HG02678 (cell line): ENCODE data around the gene PCSK5.

ENCODE experiments used
- ATAC-seq: cut with Tn5 transposase; IDR thresholded peaks from one replicate; pipeline ENCODE4 v1.9.1; 2021; ENCODE audit warnings: mild to moderate bottlenecking, moderate library complexity; ENCODE audit not compliant: unreplicated experiment

Gene PCSK5

DNA sequence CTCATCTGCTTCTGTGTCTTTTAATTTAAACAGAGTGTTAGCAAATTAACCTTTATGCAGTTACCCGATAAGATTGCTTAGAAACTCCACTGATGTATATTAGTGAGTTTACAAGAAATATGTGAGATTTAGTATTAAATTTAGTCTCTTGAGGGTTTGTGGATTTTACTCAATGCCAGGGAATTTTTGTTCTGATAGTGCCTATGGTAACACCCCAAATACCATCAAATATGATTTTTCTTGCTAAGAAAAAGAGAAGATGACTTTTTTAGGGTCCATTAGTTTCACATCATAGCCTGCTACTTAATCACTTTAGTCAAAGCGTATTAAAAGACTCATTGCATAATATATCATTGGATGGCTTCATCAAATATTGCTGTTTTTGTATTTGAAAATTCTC is 224.9 kb downstream of the PCSK5 start:
- no peak for ATAC-seq

GRCh38 chr9:76115982-76116646 is 225.6 kb downstream of the PCSK5 start:
- no peak for ATAC-seq

DNA sequence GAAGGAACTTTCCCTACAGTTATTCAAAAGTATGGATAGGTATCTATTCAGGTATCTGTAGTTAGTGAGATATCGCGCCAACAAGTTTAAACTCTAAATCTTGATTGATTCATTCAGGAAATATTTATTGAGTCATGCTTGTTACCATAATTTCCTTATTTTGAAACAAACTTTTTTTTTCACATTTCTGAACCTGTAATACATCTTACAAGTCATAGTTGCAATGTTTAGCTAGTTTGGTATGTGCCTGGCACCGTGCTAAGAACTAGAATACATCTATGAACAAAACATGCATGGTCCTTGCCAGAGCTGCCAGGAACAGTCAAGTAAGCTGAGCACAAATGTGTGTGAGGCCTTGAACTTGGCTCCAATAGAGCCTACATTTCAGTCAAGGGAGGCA is 226.4 kb downstream of the PCSK5 start:
- ATAC-seq, result no peak

DNA sequence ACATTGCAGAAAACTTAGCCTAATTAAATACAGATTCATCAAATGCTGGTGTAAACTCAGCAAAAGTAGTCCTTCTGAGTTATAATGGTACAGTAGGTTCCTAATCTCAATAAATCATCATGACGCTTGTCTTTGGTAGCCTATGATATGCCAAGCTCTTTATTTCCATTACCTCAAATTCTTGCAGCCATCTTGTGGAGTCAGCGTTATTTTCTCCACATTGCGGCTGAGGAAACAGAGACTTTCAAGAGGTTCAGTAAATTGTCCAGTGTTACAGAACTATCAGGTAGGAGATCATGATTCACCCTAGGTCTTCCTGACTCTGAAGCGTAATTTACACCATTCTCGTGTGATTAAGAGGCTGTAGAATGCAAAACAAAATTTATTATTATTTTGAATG is 237.2 kb downstream of the PCSK5 start:
- no peak for ATAC-seq

DNA sequence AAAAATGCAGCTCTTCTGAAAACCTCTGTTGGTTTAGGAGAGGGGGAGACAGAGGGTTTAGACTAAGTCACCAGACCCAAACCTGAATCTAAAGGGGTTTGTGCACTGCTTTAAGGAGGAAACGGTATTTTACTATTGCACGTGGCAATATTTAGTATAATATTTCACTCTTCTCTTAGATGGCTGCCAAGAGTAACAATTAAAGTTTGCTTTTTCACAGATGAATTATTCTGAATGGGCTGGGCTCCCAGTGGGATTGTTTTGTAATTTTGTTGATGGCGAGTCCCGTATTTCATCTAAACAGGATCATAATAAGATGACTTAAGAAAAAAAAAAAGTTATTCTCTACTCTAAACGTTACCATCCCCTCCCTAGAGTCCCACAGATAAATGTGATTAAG is 245.4 kb downstream of the PCSK5 start:
- ATAC-seq, result no peak

GRCh38 chr9:76136986-76137385 is 246.5 kb downstream of the PCSK5 start:
- no peak for ATAC-seq

- ATAC-seq, result no peak
Observed at GRCh38 chr9:76137931-76138330, 247.5 kb downstream of the PCSK5 start.

GRCh38 chr9:76138360-76138759 is 247.9 kb downstream of the PCSK5 start:
- ATAC-seq, result no peak

DNA sequence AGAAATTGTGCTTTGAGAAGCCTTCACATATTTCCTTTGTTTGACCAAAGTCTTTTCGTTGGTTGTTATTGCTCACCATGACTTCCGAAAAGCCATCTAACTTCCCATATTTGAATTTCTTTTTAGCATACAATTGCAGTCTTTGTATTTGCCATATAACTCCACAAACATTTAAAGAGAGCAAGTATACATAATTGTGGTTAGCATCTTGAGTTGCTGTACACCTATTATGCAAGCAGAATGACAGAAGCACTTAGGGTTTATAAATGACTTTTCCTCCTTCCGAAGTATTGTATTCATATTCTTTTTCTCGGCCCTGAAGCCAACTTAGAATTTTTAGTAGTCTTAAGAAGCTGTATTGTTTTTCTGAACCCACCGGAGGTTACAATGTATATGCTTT is 253.4 kb downstream of the PCSK5 start:
- no peak for ATAC-seq

DNA sequence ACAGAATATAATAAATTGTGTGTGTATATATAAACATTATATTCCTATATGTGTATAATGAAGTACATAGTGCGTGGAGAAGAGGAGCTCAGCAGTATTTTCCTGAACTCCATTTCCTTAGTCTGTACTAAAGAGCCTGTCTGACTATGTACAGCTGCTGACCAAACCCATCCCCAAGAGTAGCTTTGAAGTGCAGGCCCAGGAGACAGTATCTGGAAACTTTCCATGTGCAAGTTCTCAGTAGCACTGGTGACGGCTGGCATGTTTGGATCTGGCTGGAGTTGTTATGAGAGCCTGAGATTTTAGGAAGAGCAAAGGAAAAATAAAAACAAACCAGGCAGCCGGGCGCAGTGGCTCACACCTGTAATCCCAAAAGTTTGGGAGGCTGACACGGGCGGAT is 259.5 kb downstream of the PCSK5 start:
- ATAC-seq, result no peak

DNA sequence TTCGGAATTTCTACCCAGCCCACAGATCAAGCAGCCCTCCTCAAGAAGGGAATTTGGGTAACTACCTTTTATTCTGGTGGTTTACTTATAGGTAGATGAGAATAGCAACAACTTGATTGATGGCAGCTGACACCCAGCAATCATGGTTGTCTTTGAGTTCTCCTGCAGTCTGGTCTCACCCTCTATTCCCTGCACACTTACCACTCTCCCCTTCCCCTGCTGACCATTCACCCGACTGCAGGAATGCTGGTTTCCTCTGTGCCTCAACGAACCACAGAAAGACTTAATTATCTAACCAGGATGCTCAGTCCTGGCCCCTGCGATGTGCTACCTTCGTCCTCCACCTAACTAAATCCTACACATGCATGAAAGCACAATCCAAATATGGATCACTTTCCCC is 260.8 kb downstream of the PCSK5 start:
- ATAC-seq, result no peak

DNA sequence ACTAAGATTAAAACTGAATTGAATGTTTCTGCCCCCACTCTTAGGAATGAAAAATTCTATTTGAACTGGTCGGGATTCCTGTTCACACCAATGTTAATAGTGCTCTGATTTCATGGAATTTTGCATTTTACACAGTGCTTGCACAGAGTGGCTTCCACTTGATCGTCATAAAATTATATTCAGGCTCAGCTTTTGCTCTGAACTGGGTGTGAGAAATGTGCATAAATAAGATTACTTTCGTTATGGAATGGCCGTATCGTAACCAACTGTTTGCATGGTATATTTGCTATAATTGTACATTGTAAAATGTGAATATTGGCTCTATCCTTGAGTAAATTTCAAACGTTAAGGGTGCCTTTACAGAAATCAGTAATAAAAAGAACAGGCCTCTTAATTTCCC is 262.9 kb downstream of the PCSK5 start:
- no peak for ATAC-seq

GRCh38 chr9:76153902-76154629 is 263.6 kb downstream of the PCSK5 start:
- ATAC-seq, result no peak

DNA sequence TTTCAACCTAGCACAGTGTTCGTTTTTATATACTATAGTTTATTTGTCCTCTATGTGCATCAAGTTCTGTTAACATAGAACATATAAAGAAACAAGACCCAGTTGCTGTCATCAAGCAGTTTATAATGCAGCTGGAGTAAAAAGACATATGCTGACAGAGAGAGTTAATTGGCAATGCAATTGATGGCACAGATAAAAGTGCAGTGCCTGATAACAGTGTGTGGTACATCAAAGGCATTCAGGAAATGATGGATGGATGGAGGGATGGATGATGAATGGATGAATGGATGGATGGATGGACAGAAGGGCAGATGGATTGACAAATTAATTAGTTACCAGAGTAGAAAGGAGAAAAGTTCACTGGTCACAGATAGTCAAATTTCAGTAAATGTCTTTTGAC is 264.9 kb downstream of the PCSK5 start:
- ATAC-seq, result no peak

GRCh38 chr9:76158713-76159112 is 268.2 kb downstream of the PCSK5 start:
- no peak for ATAC-seq

DNA sequence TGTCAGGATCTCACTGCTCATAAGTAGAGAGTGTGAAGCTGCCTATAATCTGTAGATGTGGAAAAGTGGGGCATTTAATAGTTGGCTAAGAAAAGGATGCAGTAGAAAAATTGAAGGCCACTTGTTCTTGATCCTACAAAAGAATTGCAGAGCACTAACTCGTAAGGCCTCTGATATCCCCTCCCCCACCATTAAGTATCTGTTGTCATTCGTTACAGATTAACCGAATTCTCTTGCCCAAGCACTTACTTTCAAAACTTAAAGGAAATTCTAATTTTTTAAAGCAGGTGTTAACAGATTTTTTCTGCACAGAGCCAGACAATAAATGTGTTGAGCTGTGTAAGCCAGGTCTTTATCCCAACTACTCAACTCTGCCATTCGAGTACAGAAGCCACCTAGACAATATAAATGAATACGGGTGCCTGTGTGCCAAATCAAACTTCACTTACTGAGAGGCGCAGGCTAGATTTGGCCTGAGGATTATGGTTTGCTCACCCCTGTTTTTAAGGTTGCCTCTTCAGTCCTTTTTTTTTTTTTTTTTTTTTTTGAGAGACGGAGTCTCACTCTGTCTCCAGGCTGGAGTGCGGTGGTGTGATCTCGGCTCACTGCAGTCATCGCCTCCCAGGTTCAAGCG is 268.9 kb downstream of the PCSK5 start:
- ATAC-seq, result no peak

- no peak for ATAC-seq
Observed at GRCh38 chr9:76161106-76161505, 270.6 kb downstream of the PCSK5 start.

GRCh38 chr9:76161541-76161940 is 271.1 kb downstream of the PCSK5 start:
- ATAC-seq, result no peak

GRCh38 chr9:76162086-76162730 is 271.7 kb downstream of the PCSK5 start:
- ATAC-seq, result no peak

GRCh38 chr9:76162751-76163500 is 272.5 kb downstream of the PCSK5 start:
- ATAC-seq, result no peak

- ATAC-seq, result no peak
Observed at GRCh38 chr9:76166526-76166925, 276.1 kb downstream of the PCSK5 start.
